HepG2 (cell line): Measurements from ENCODE around the gene FRMD3. TPM values are rescaled to one million over a fixed set of nuclear protein-coding genes. Genes with fewer than 3 reads are reported as not detected.

Experiments
- ATAC-seq: fragments of 200-7000 bp; cut with Tn5 transposase; 3 replicates; pipeline ENCODE4 v1.9.1; 2020; ENCODE audit warnings: mild to moderate bottlenecking, moderate library complexity
- BruUV-seq: library from RNA; stranded (reverse); fragments of 400-500 nt; replicated peaks from 2 replicates; lab custom pipeline; 2021; lab: Mats Ljungman, UMichigan
- CTCF ChIA-PET: fragments of 300-600 bp; formaldehyde crosslinking; extraction: SDS; loops from one replicate; lab custom pipeline; 2021; ENCODE audit warnings: low total read pairs, inconsistent platforms, low intra/inter-chr PET ratio; lab: Yijun Ruan, JAX
- POLR2A ChIA-PET: fragments of 350-600 bp; sonication (Branson Sonifier 250); formaldehyde crosslinking; loops from one replicate; lab custom pipeline; 2020; ENCODE audit warnings: antibody characterized with exemption, inconsistent platforms; lab: Yijun Ruan, JAX
- DNase-seq: peaks from one replicate; pipeline ENCODE4 v3.0.0-alpha.2; 2015; ENCODE audit warnings: low spot score
- FAIRE-seq: peaks from 3 replicates; lab custom pipeline; 2011; peaks lifted over from hg19 to GRCh38; lab: Jason Lieb, UNC
- H2AFZ ChIP-seq: one replicate; pipeline ENCODE4 v1.6.1; 2011; ENCODE audit warnings: low read length, inconsistent platforms
- H3K27ac ChIP-seq: fragments of 300-600 bp; 3 replicates; pipeline ENCODE4 v1.8.0; 2011; ENCODE audit warnings: mixed run types, mild to moderate bottlenecking, mixed read lengths, low read length, inconsistent platforms; ENCODE audit not compliant: insufficient read depth; ENCODE audit errors: extremely low read length
- H3K27me3 ChIP-seq, 2 experiments: fragments of 200-600 bp in 1 of 2; 2 replicates in 1 of 2; 3 replicates in 1 of 2; pipeline versions ENCODE4 v1.6.0 to v1.8.0; 2011; ENCODE audit warnings: low read length in 2 of 2, mild to moderate bottlenecking in 2 of 2, moderate library complexity in 2 of 2, inconsistent platforms in 1 of 2; ENCODE audit not compliant: insufficient read depth in 2 of 2, control insufficient read depth in 1 of 2
- H3K36me3 ChIP-seq, 2 experiments: fragments of 200-600 bp in 1 of 2; replicated peaks in 1 of 2; 2 replicates in 1 of 2; 3 replicates in 1 of 2; pipeline versions ENCODE4 v1.5.1 to v1.8.0; 2011; ENCODE audit warnings: low read length in 2 of 2, inconsistent platforms in 1 of 2; ENCODE audit not compliant: insufficient read depth in 2 of 2, control insufficient read depth in 1 of 2
- H3K4me1 ChIP-seq: 2 replicates; pipeline ENCODE4 v1.5.1; 2012; ENCODE audit warnings: low read length, inconsistent platforms; ENCODE audit not compliant: insufficient read depth
- H3K4me2 ChIP-seq: 2 replicates; pipeline ENCODE4 v1.6.0; 2011; ENCODE audit warnings: low read depth, low read length, inconsistent platforms
- H3K4me3 ChIP-seq, 3 experiments: fragments of 200-600 bp in 1 of 3; sonication (generic), shearing (Covaris generic) in 1 of 3; replicated peaks in 1 of 3; 2 replicates each; pipeline ENCODE4 v1.5.1; 2011 to 2016; ENCODE audit warnings: low read length in 3 of 3, inconsistent platforms in 2 of 3, low read depth in 2 of 3, mild to moderate bottlenecking in 2 of 3, control low read depth in 1 of 3, mixed read lengths in 1 of 3; ENCODE audit not compliant: insufficient read depth in 1 of 3
- H3K79me2 ChIP-seq: one replicate; pipeline ENCODE4 v1.6.1; 2011; ENCODE audit warnings: low read length, inconsistent platforms; ENCODE audit not compliant: insufficient read depth
- H3K9ac ChIP-seq: 2 replicates; pipeline ENCODE4 v1.6.0; 2011; ENCODE audit warnings: mild to moderate bottlenecking, low read depth, low read length, inconsistent platforms; ENCODE audit not compliant: insufficient read depth
- H3K9me3 ChIP-seq: 2 replicates; pipeline ENCODE4 v1.5.1; 2012; ENCODE audit warnings: mild to moderate bottlenecking, low read length
- H4K20me1 ChIP-seq: 2 replicates; pipeline ENCODE4 v1.6.0; 2011; ENCODE audit warnings: inconsistent platforms, mild to moderate bottlenecking, low read length, moderate library complexity; ENCODE audit not compliant: insufficient read depth
- ARID3A ChIP-seq: IDR thresholded peaks from 2 replicates; pipeline ENCODE4 v1.6.1; 2012; ENCODE audit warnings: low read depth, low read length, improper control_type of control experiment
- CCDC6 ChIP-seq: sonication (generic); formaldehyde crosslinking; IDR thresholded peaks from 2 replicates; pipeline ENCODE4 v1.8.1; 2022; ENCODE audit warnings: mild to moderate bottlenecking, missing genetic modification reagents, moderate library complexity
- HCFC1 ChIP-seq: fragments of 150-350 bp; IDR thresholded peaks from 2 replicates; pipeline ENCODE4 v1.6.1; 2014; ENCODE audit warnings: low read depth, low read length
- KDM5B ChIP-seq: sonication (generic); formaldehyde crosslinking; IDR thresholded peaks from 2 replicates; pipeline ENCODE4 v1.4.0; 2020; ENCODE audit warnings: missing genetic modification reagents, mild to moderate bottlenecking, borderline replicate concordance
- MXD4 ChIP-seq: IDR thresholded peaks from 2 replicates; pipeline ENCODE4 v1.6.1; 2016; ENCODE audit warnings: mild to moderate bottlenecking, missing biosample characterization, missing genetic modification reagents
- NAIF1 ChIP-seq: sonication (generic); formaldehyde crosslinking; IDR thresholded peaks from 2 replicates; pipeline ENCODE4 v1.5.0; 2020; ENCODE audit warnings: mild to moderate bottlenecking, missing genetic modification reagents, borderline replicate concordance
- PHF8 ChIP-seq: sonication (generic); formaldehyde crosslinking; IDR thresholded peaks from 2 replicates; pipeline ENCODE4 v1.5.0; 2020; ENCODE audit warnings: missing genetic modification reagents
- RCOR2 ChIP-seq: IDR thresholded peaks from 2 replicates; pipeline ENCODE4 v1.6.1; 2016; ENCODE audit warnings: missing biosample characterization, missing genetic modification reagents
- REST ChIP-seq, 2 experiments: IDR thresholded peaks; 2 replicates each; pipeline ENCODE4 v1.6.1; 2011 to 2012; ENCODE audit warnings: low read length in 2 of 2, borderline replicate concordance in 1 of 2, low read depth in 1 of 2, mild to moderate bottlenecking in 1 of 2, moderate library complexity in 1 of 2
- RFX1 ChIP-seq: fragments of 450-650 bp; IDR thresholded peaks from 2 replicates; pipeline ENCODE4 v1.6.1; 2017
- YEATS4 ChIP-seq: sonication (generic); formaldehyde crosslinking; IDR thresholded peaks from 2 replicates; pipeline ENCODE4 v1.4.0; 2020; ENCODE audit warnings: missing genetic modification reagents, borderline replicate concordance
- ZBTB1 ChIP-seq: sonication (generic); formaldehyde crosslinking; IDR thresholded peaks from 2 replicates; pipeline ENCODE4 v1.4.0; 2020; ENCODE audit warnings: missing genetic modification reagents, borderline replicate concordance
- ZBTB43 ChIP-seq: sonication (generic); formaldehyde crosslinking; conservative IDR thresholded peaks from 2 replicates; pipeline ENCODE4 v1.4.0; 2020; ENCODE audit warnings: missing genetic modification reagents
- ZNF101 ChIP-seq: sonication (generic); formaldehyde crosslinking; IDR thresholded peaks from 2 replicates; pipeline ENCODE4 v1.4.0; 2020; ENCODE audit warnings: mild to moderate bottlenecking, low read depth, missing genetic modification reagents, borderline replicate concordance
- ZNF253 ChIP-seq: sonication (generic); formaldehyde crosslinking; IDR thresholded peaks from 2 replicates; pipeline ENCODE4 v1.8.0; 2022; ENCODE audit warnings: mild to moderate bottlenecking, missing genetic modification reagents, borderline replicate concordance
- ZNF260 ChIP-seq: sonication (generic); formaldehyde crosslinking; IDR thresholded peaks from 2 replicates; pipeline ENCODE4 v1.4.0; 2020; ENCODE audit warnings: missing genetic modification reagents, low read depth, mild to moderate bottlenecking, borderline replicate concordance
- ZNF33A ChIP-seq: sonication (generic); formaldehyde crosslinking; IDR thresholded peaks from 2 replicates; pipeline ENCODE4 v1.5.1; 2020; ENCODE audit warnings: missing genetic modification reagents, mild to moderate bottlenecking, moderate library complexity, borderline replicate concordance
- ZNF660 ChIP-seq: sonication (generic); formaldehyde crosslinking; IDR thresholded peaks from 2 replicates; pipeline ENCODE4 v1.5.1; 2020; ENCODE audit warnings: mild to moderate bottlenecking, low read depth, missing genetic modification reagents, borderline replicate concordance
- ZNF75D ChIP-seq: sonication (generic); formaldehyde crosslinking; IDR thresholded peaks from 2 replicates; pipeline ENCODE4 v1.8.1; 2023; ENCODE audit warnings: missing genetic modification reagents, mild to moderate bottlenecking, borderline replicate concordance
- WGBS: methylation state at CpG from one replicate; pipeline ENCODE4 v1.1.6; 2017; ENCODE audit warnings: low lambda C conversion rate; 5-methylcytosine and 5-hydroxymethylcytosine counted together
- in situ Hi-C: cut with HindIII; loops from 2 replicates; pipeline ENCODE4 v1.10.0; 2017; ENCODE audit warnings: low pct_unique_long_range_greater_than_20kb; ENCODE audit not compliant: extremely low pct_ligation_motif_present
- intact Hi-C: fragments of 100-400 bp; cut with micrococcal nuclease; formaldehyde crosslinking; loops from one replicate; pipeline ENCODE4 v1.10.0; 2022; ENCODE audit not compliant: unreplicated experiment
- polyA plus RNA-seq, 8 experiments: library from polyadenylated mRNA; depleted of rRNA in 3 of 8; stranded (reverse) in 7 of 8; unstranded in 1 of 8; fragments of >200 nt; fragmentation: Illumina TruSeq in 4 of 8; extraction: Trizol in 4 of 8; gene quantifications; 2 replicates each; pipeline versions ENCODE4 v1.2.1 to v1.2.3, GENCODE V29; 2011 to 2016; ENCODE audit warnings: low read depth in 4 of 8, missing spikeins in 1 of 8, mixed read lengths in 1 of 8; ENCODE audit not compliant: insufficient read depth in 1 of 8
- total RNA-seq, 5 experiments: library from RNA; depleted of rRNA; stranded (reverse); fragments of >200 nt; fragmentation: Illumina TruSeq; extraction: Trizol; gene quantifications; 2 replicates each; pipeline ENCODE4 v1.2.3, GENCODE V29; 2016; ENCODE audit warnings: low read depth in 1 of 5

FRMD3 gene
- total and polyA plus RNA-seq, 2 of the 13 experiments (the other 11 are each of a cell fraction or from before 2014, with no cell fraction given) = 3.2 to 7.7 TPM

GRCh38 chr9:83379045-83379444, 159.2 kb downstream of the FRMD3 start (continued):
- TF ChIP-seq HCFC1 (no peak), ZNF260 (CRISPR knock-in tag) (no peak), ZNF253 (CRISPR knock-in tag) (no peak), ZNF75D (CRISPR knock-in tag) (no peak)

GRCh38 chr9:83372957-83373356, 165.2 kb downstream of the FRMD3 start:
- intact Hi-C loops (no loop called here), in situ Hi-C loops (no loop called here)
- H3K36me3 ChIP-seq = no peaks in the 10 kb centered on the region
- H2AFZ ChIP-seq = no peak overlapping the region
- no peak overlapping the region for H3K27ac ChIP-seq
- WGBS = 50% methylated on average over 5 of the region's 5 CpGs
- H3K9ac ChIP-seq = no peak overlapping the region
- DNase-seq (no peak), ATAC-seq (no peak), FAIRE-seq (no peak)
- H3K4me1 ChIP-seq = peaks cover 7% of the 10 kb centered on the region; the same call in 1 of the 2 replicates
- BruUV-seq = no TSS peak
- no peaks in the 10 kb centered on the region for H3K27me3 ChIP-seq
- H4K20me1 ChIP-seq = no peaks in the 10 kb centered on the region
- H3K79me2 ChIP-seq = no peaks in the 10 kb centered on the region
- H3K4me3 ChIP-seq = no peak overlapping the region
- ChIA-PET CTCF (no interaction called here), POLR2A (no interaction called here)
- H3K4me2 ChIP-seq = no peak overlapping the region
- H3K9me3 ChIP-seq = no peaks in the 10 kb centered on the region
- TF ChIP-seq ZBTB43 (no peak), ZNF101 (no peak), KDM5B (CRISPR knock-in tag) (no peak), ZNF33A (CRISPR knock-in tag) (no peak), CCDC6 (CRISPR knock-in tag) (no peak), RCOR2 (CRISPR knock-in tag) (no peak), ZBTB1 (no peak), MXD4 (CRISPR knock-in tag) (no peak), REST (IDR thresholded peaks at IDR 0.05; ENCODE audit: borderline replicate concordance in 1 of 2, low read depth in 1 of 2, low read length in 2 of 2) (no peak), YEATS4 (CRISPR knock-in tag) (no peak), RFX1 (no peak), NAIF1 (CRISPR knock-in tag) (no peak), PHF8 (no peak), ARID3A (no peak), ZNF660 (CRISPR knock-in tag) (no peak)
